Gastrocnemius medialis (tissue), 4 donors: ENCODE measurements around the gene SAMD4B. TPM values are rescaled to one million over a fixed set of nuclear protein-coding genes. Genes with fewer than 3 reads are reported as not detected.
"Not testable (repeated sequence)": the region's sequence is repeated elsewhere in the genome, so short reads cannot be mapped to it uniquely, and the experiment has no call there.

Experiments used
- ATAC-seq, 2 donors: fragments of 150-250 bp; one replicate each; pipeline ENCODE4 v1.9.1; 2016
- DNase-seq, 2 donors: peaks; one replicate each; pipeline ENCODE4 v3.0.0-alpha.2; 2019
- H3K27ac ChIP-seq, 4 donors: fragments of 200-600 bp; sonication (generic); 1 replicate in 1 of 4; 2 replicates in 3 of 4; pipeline ENCODE4 v1.5.1; 2016 to 2018; ENCODE audit warnings: mild to moderate bottlenecking in 2 of 4, moderate library complexity in 1 of 4
- H3K27me3 ChIP-seq, 3 donors: fragments of 200-600 bp; sonication (generic) in 2 of 3; 1 replicate in 1 of 3; 2 replicates in 2 of 3; pipeline versions ENCODE4 v1.5.1 to v1.6.0; 2016 to 2019; ENCODE audit warnings: mild to moderate bottlenecking in 1 of 3, moderate library complexity in 1 of 3
- H3K36me3 ChIP-seq, 2 donors: fragments of 200-600 bp; sonication (generic) in 1 of 2; one replicate each; pipeline ENCODE4 v1.5.1; 2017 to 2018
- H3K4me1 ChIP-seq, 2 donors: fragments of 200-600 bp; sonication (generic) in 1 of 2; one replicate each; pipeline ENCODE4 v1.5.1; 2016 to 2017; ENCODE audit warnings: mild to moderate bottlenecking in 2 of 2
- H3K4me3 ChIP-seq, 4 donors: fragments of 200-600 bp; sonication (generic) in 3 of 4; 1 replicate in 1 of 4; 2 replicates in 3 of 4; pipeline ENCODE4 v1.5.1; 2016 to 2019; ENCODE audit warnings: mild to moderate bottlenecking in 2 of 4
- H3K9me3 ChIP-seq, 3 donors: fragments of 200-600 bp; sonication (generic) in 2 of 3; 1 replicate in 1 of 3; 2 replicates in 2 of 3; pipeline ENCODE4 v1.5.1; 2016 to 2019
- CTCF ChIP-seq, 5 experiments: fragments of 450-650 bp in 3 of 5; fragments of 200-600 bp in 2 of 5; sonication (generic) in 2 of 5; IDR thresholded peaks in 4 of 5; conservative IDR thresholded peaks in 1 of 5; 1 replicate in 4 of 5; 2 replicates in 1 of 5; pipeline ENCODE4 v1.5.1; 2016 to 2019; ENCODE audit warnings: antibody characterized with exemption in 5 of 5, mild to moderate bottlenecking in 3 of 5, moderate library complexity in 3 of 5
- POLR2A ChIP-seq, 2 donors: fragments of 450-650 bp; IDR thresholded peaks; one replicate each; pipeline ENCODE4 v1.6.1; 2017; ENCODE audit warnings: antibody characterized with exemption in 2 of 2, mild to moderate bottlenecking in 2 of 2, moderate library complexity in 2 of 2
- in situ Hi-C, 4 donors: fragments of 200-750 bp; cut with MboI; loops; one replicate each; pipeline versions ENCODE4 v1.15.0 to v1.8.0; 2017; ENCODE audit warnings: low sequenced_read_pairs in 4 of 4
- intact Hi-C: fragments of 100-400 bp; cut with DNase I; formaldehyde crosslinking; loops from one replicate; pipeline ENCODE4 v1.15.1; 2023; ENCODE audit warnings: low total_unique reads
- total RNA-seq, 4 donors: library from RNA; depleted of rRNA; stranded (reverse); fragments of >200 nt; gene quantifications; one replicate each; pipeline versions ENCODE4 v1.1.0 to v1.2.3, GENCODE V29; 2016

SAMD4B gene
- total RNA-seq, 4 donors from 2014 or later = 30.9 to 63.7 (median 59.2) TPM

GRCh38 chr19:39377373-39378362 is 35.4 kb downstream of the SAMD4B start:
- Histone ChIP-seq H3K27me3 (no peaks in the 10 kb centered on the region), H3K4me1 (peaks cover 10% of the 10 kb centered on the region in 2 donors), H3K27ac (no peak overlapping the region), H3K4me3 (no peak overlapping the region), H3K36me3 (peaks cover 0 to 76% of the 10 kb centered on the region in 2 donors), H3K9me3 (no peaks in the 10 kb centered on the region)
- TF ChIP-seq CTCF (IDR thresholded peaks at IDR 0.05 in 4 of 5, conservative IDR thresholded peaks at IDR 0.05 in 1 of 5) (no peak), POLR2A (IDR thresholded peaks at IDR 0.05) (no peak)
- intact Hi-C loops (no loop called here), in situ Hi-C loops (no loop called here)
- ATAC-seq = no peak
- DNase-seq = no peak

- H3K27me3 ChIP-seq, intact Hi-C loops, H3K4me3 ChIP-seq, in situ Hi-C loops, H3K9me3 ChIP-seq, DNase-seq, H3K4me1 ChIP-seq, H3K27ac ChIP-seq, ATAC-seq: not testable (repeated sequence)
- H3K36me3 ChIP-seq = peaks cover 0 to 82% of the 10 kb centered on the region in 2 donors
Measured at GRCh38 chr19:39379366-39379765, 37.1 kb downstream of the SAMD4B start.

GRCh38 chr19:39379865-39380396 is 37.7 kb downstream of the SAMD4B start:
- in situ Hi-C loops (no loop called here), intact Hi-C loops (loop anchor here (10.0 kb wide), 1 partner anchor 845 kb away; no protein-coding TSS in a partner anchor)
- DNase-seq (no peak), ATAC-seq (no peak)
- TF ChIP-seq POLR2A (IDR thresholded peaks at IDR 0.05) = no peak
- TF ChIP-seq CTCF (IDR thresholded peaks at IDR 0.05 in 4 of 5, conservative IDR thresholded peaks at IDR 0.05 in 1 of 5) = no peak
- no peaks in the 10 kb centered on the region for H3K27me3 ChIP-seq
- no peak overlapping the region for H3K27ac ChIP-seq
- H3K9me3 ChIP-seq = no peaks in the 10 kb centered on the region
- peaks cover 0 to 83% of the 10 kb centered on the region in 2 donors for H3K36me3 ChIP-seq
- no peaks in the 10 kb centered on the region for H3K4me1 ChIP-seq
- H3K4me3 ChIP-seq = no peak overlapping the region

GRCh38 chr19:39380521-39381502 is 38.6 kb downstream of the SAMD4B start:
- no peaks in the 10 kb centered on the region for H3K27me3 ChIP-seq
- in situ Hi-C loops = no loop called here

More at GRCh38 chr19:39380521-39381502, 38.6 kb downstream of the SAMD4B start:
- Histone ChIP-seq H3K4me3 (no peak overlapping the region), H3K9me3 (no peaks in the 10 kb centered on the region), H3K27ac (no peak overlapping the region), H3K36me3 (peaks cover 0 to 89% of the 10 kb centered on the region in 2 donors), H3K4me1 (no peaks in the 10 kb centered on the region)
- ATAC-seq (no peak), DNase-seq (no peak)
- no peak for TF ChIP-seq POLR2A (IDR thresholded peaks at IDR 0.05)
- no peak for TF ChIP-seq CTCF (IDR thresholded peaks at IDR 0.05 in 4 of 5, conservative IDR thresholded peaks at IDR 0.05 in 1 of 5)
- intact Hi-C loops = loop anchor here (10.0 kb wide), 1 partner anchor 846 kb away; no protein-coding TSS in a partner anchor
